HG03060 (cell line): ENCODE measurements around the gene TMEM126A.

Source experiments
- ATAC-seq: cut with Tn5 transposase; IDR thresholded peaks from one replicate; pipeline ENCODE4 v1.9.1; 2021; ENCODE audit warnings: low read depth, moderate number of reproducible peaks; ENCODE audit not compliant: unreplicated experiment

The TMEM126A gene

GRCh38 chr11:85685820-85686459 lies 38.2 kb downstream of the TMEM126A start, which contains the start of gene CCDC89:
Gene CCDC89 (minus strand): TSS chr11:85686195. CDS start chr11:85686130, 65 bp downstream.
- no peak for ATAC-seq

GRCh38 chr11:85694385-85694980 lies 46.7 kb downstream of the TMEM126A start:
- no peak for ATAC-seq

GRCh38 chr11:85695546-85695945 lies 47.8 kb downstream of the TMEM126A start:
- ATAC-seq = no peak

GRCh38 chr11:85697747-85698146 lies 50.0 kb downstream of the TMEM126A start:
- ATAC-seq = no peak

GRCh38 chr11:85698195-85698594 lies 50.4 kb downstream of the TMEM126A start:
- ATAC-seq = no peak

GRCh38 chr11:85699957-85700741 lies 52.4 kb downstream of the TMEM126A start:
- peak; percentile 57 for ATAC-seq

- ATAC-seq = no peak
These were observed 57.2 kb downstream of the TMEM126A start for GRCh38 chr11:85704967-85705366.

GRCh38 chr11:85705800-85706199 lies 58.0 kb downstream of the TMEM126A start:
- no peak for ATAC-seq
